Transverse colon (tissue), 4 donors: Measurements from ENCODE around the gene EIF1AD. TPM values are rescaled to one million over a fixed set of nuclear protein-coding genes. Genes with fewer than 3 reads are reported as not detected.
A peak's percentile ranks its signal among the peaks of the same experiment; 100 is the strongest.
"Not testable (repeated sequence)": the region's sequence is repeated elsewhere in the genome, so short reads cannot be mapped to it uniquely, and the experiment has no call there.

Experiments used
- DNase-seq: peaks from one replicate; pipeline ENCODE4 v3.0.0-alpha.2; 2019
- H3K27ac ChIP-seq, 4 donors: fragments of 200-600 bp; sonication (generic); 2 replicates each; pipeline ENCODE4 v1.5.1; 2016 to 2018; ENCODE audit warnings: inconsistent platforms in 4 of 4
- H3K27me3 ChIP-seq: fragments of 200-600 bp; sonication (generic); 2 replicates; pipeline ENCODE4 v1.5.1; 2017; ENCODE audit warnings: inconsistent platforms
- H3K36me3 ChIP-seq, 4 donors: fragments of 200-600 bp; sonication (generic); 2 replicates each; pipeline ENCODE4 v1.5.1; 2017 to 2019; ENCODE audit warnings: inconsistent platforms in 4 of 4
- H3K4me1 ChIP-seq, 4 donors: fragments of 200-600 bp; sonication (generic); 2 replicates each; pipeline ENCODE4 v1.5.1; 2017 to 2020; ENCODE audit warnings: inconsistent platforms in 4 of 4
- H3K4me3 ChIP-seq, 4 donors: fragments of 200-600 bp; sonication (generic); 1 replicate in 1 of 4; 2 replicates in 3 of 4; pipeline versions ENCODE4 v1.5.1 to v1.6.1; 2017 to 2019; ENCODE audit warnings: inconsistent platforms in 4 of 4
- H3K9me3 ChIP-seq, 2 donors: fragments of 200-600 bp; sonication (generic); 2 replicates each; pipeline ENCODE4 v1.5.1; 2017 to 2019; ENCODE audit warnings: inconsistent platforms in 2 of 2
- EP300 ChIP-seq: sonication (generic); formaldehyde crosslinking; IDR thresholded peaks from one replicate; pipeline ENCODE4 v1.6.1; 2017; ENCODE audit warnings: antibody characterized with exemption, low read depth
- POLR2A ChIP-seq: fragments of 450-650 bp; IDR thresholded peaks from one replicate; pipeline ENCODE4 v1.6.1; 2016; ENCODE audit warnings: antibody characterized with exemption, mild to moderate bottlenecking, moderate library complexity
- POLR2AphosphoS5 ChIP-seq, 3 donors: sonication (generic); formaldehyde crosslinking; IDR thresholded peaks; one replicate each; pipeline ENCODE4 v1.6.1; 2016; ENCODE audit warnings: antibody characterized with exemption in 3 of 3
- WGBS, 2 donors: methylation state at CpG; one replicate each; pipeline ENCODE4 v1.1.5; 2018; ENCODE audit warnings: low coverage in 1 of 2; 5-methylcytosine and 5-hydroxymethylcytosine counted together
- in situ Hi-C, 4 donors: fragments of 200-750 bp; cut with MboI; loops; one replicate each; pipeline versions ENCODE4 v1.15.0 to v1.15.1; 2017; ENCODE audit warnings: low sequenced_read_pairs in 3 of 4, low pct_ligation_motif_present in 1 of 4, low pct_unique_long_range_greater_than_20kb in 1 of 4
- intact Hi-C: fragments of 100-400 bp; cut with DNase I; formaldehyde crosslinking; loops from one replicate; pipeline ENCODE4 v1.15.1; 2023; ENCODE audit warnings: low total_unique reads
- total RNA-seq, 4 donors: library from RNA; depleted of rRNA; stranded (reverse); fragments of >200 nt; gene quantifications; one replicate each; pipeline ENCODE4 v1.1.0, GENCODE V29; 2016
- TF ChIP-seq, protein P1 (sequence below), 5 experiments: fragments of 200-600 bp in 3 of 5; fragments of 450-650 bp in 2 of 5; sonication (generic) in 3 of 5; IDR thresholded peaks; 1 replicate in 2 of 5; 2 replicates in 3 of 5; pipeline ENCODE4 v1.5.1; 2016 to 2017; ENCODE audit warnings: antibody characterized with exemption in 5 of 5, inconsistent platforms in 3 of 5, mild to moderate bottlenecking in 2 of 5, moderate library complexity in 1 of 5

Gene EIF1AD
- total RNA-seq, 4 donors from 2014 or later = 14.6 to 82.6 (median 31.2) TPM

DNA sequence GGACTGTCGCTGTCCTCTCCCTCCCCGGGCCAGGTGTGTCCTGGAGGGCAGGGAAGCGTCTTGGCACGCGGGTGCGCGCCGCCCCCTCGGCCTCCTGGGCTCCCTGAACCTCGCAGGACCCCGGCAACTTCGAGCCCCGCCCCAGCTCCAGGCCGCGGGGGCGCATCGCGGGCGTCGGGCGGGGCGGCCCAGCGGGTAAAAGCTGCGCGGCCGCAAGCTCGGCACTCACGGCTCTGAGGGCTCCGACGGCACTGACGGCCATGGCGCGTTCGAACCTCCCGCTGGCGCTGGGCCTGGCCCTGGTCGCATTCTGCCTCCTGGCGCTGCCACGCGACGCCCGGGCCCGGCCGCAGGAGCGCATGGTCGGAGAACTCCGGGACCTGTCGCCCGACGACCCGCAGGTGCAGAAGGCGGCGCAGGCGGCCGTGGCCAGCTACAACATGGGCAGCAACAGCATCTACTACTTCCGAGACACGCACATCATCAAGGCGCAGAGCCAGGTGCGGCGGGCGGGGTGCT lies 9.9 kb upstream of the EIF1AD start, which contains the start of gene CST6:
TSS of gene CST6 (plus strand) at position 224 of the 519 bp plus-strand sequence. CDS start at position 261, 37 bp downstream.
- intact Hi-C loops (no loop called here), in situ Hi-C loops (no loop called here)
- H3K4me3 ChIP-seq = peak within 1 kb of the TSS in 1 of 4 donors; percentile 21
- DNase-seq = no peak
- H3K4me1 ChIP-seq = peaks cover 0 to 7% (median 6%) of the 10 kb centered on the region in 4 donors
- H3K9me3 ChIP-seq = no peaks in the 10 kb centered on the region
- WGBS, 2 donors = 4% methylated on average over 55 of the region's 61 CpGs; no CpG with 5 or more reads in 1 of the 2 donors
- peaks cover 39% of the 10 kb centered on the region for H3K27me3 ChIP-seq
- H3K36me3 ChIP-seq = no peaks in the 10 kb centered on the region
- H3K27ac ChIP-seq = no peak within 1 kb of the TSS
- TF ChIP-seq POLR2AphosphoS5 (IDR thresholded peaks at IDR 0.05) = no peak
- TF ChIP-seq, protein P1, sequence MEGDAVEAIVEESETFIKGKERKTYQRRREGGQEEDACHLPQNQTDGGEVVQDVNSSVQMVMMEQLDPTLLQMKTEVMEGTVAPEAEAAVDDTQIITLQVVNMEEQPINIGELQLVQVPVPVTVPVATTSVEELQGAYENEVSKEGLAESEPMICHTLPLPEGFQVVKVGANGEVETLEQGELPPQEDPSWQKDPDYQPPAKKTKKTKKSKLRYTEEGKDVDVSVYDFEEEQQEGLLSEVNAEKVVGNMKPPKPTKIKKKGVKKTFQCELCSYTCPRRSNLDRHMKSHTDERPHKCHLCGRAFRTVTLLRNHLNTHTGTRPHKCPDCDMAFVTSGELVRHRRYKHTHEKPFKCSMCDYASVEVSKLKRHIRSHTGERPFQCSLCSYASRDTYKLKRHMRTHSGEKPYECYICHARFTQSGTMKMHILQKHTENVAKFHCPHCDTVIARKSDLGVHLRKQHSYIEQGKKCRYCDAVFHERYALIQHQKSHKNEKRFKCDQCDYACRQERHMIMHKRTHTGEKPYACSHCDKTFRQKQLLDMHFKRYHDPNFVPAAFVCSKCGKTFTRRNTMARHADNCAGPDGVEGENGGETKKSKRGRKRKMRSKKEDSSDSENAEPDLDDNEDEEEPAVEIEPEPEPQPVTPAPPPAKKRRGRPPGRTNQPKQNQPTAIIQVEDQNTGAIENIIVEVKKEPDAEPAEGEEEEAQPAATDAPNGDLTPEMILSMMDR (IDR thresholded peaks at IDR 0.05) = no peak
- no peak for TF ChIP-seq POLR2A
- no peak for TF ChIP-seq EP300

DNA sequence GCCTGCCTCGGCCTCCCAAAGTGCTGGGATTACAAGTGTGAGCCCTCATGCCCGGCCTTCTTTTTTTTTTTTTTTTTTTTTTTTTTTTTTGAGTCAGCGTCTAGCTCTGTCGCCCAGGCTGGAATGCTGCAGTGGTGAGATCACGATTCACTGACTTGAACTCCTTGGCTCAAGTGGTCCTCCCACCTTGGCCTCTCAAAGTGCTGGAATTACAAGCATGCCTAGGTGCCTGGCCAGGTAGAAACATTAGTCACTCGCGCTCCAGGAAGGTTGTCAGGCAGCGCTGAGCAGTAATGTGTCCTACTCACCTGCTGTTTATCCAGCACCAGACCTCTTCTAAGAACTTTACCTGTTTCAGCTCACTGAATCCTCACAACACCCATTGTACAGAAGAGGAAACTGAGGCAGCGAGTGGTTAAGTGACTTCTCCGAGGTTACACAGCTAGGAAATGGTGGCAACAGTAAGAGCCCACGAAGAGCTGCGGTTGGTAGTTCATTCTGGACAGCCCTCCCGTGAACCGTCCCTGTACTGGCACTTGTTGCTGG lies 9.4 kb upstream of the EIF1AD start:
- H3K27me3 ChIP-seq = peaks cover 39% of the 10 kb centered on the region
- no peaks in the 10 kb centered on the region for H3K36me3 ChIP-seq
- DNase-seq = no peak
- in situ Hi-C loops (no loop called here), intact Hi-C loops (no loop called here)
- no peak overlapping the region for H3K27ac ChIP-seq
- TF ChIP-seq, protein P1 (IDR thresholded peaks at IDR 0.05) = no peak
- TF ChIP-seq POLR2A (no peak), POLR2AphosphoS5 (IDR thresholded peaks at IDR 0.05) (no peak), EP300 (no peak)
- peaks cover 0 to 7% (median 6%) of the 10 kb centered on the region in 4 donors for H3K4me1 ChIP-seq
- 53 to 57% methylated on average over 3 to 11 of the region's 14 CpGs for WGBS, 2 donors
- H3K9me3 ChIP-seq = no peaks in the 10 kb centered on the region
- H3K4me3 ChIP-seq = peak overlapping the region in 1 of 4 donors; percentile 21

DNA sequence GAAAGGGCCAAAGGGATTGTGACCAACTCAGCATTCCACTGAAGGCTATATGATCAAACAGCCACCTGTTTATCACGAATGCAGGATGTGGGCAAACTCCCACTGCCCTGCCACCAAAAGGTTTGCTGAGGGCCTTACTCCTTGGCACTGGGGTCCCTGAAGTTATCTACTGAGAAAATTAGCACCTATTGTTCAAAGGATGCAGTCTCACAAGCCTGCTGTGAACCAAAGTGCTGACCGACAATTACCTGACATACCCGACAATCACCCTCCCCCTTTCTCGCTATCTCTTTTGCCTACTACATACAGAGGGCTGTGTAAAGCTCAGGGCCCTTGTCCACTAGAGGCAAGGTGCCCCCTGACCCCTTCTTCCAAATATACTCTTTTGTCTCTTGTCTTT lies 8.1 kb upstream of the EIF1AD start:
- in situ Hi-C loops = not testable (repeated sequence)
- peaks cover 39% of the 10 kb centered on the region for H3K27me3 ChIP-seq
- WGBS, 2 donors = 67% methylated on average over 4 of the region's 4 CpGs; no CpG with 5 or more reads in 1 of the 2 donors

DNA sequence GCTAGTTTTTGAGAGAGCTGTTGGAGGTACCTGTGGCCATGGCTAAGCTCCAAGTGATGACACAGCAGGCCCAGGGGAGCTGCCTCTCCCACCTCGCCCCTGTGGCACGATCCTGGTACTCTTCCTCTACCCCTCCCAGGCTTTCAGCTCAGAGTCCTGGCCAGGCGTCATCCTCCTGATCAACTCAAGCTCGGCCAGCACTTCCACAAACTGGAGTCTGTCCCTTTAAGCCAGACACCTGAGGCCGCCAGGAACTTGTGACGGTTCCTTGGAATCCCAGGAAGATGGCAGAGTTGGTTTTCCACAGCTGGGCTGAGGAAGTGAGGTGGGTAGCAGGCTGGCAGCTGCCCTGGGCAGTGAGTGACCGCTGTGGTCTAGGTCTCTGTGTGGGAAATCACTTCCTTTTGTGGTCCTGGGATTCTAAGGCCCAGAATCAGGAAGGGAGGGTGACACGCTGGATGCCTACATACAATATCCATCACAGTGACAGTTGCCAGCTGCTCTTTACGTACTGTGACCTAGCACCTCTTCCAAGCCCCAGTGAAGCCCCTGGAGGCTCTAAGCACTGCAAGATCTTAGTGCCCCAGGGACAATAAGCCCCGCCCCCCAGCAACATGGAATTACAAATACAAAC lies 6.6 kb upstream of the EIF1AD start:
- H3K4me3 ChIP-seq = no peak overlapping the region
- no peaks in the 10 kb centered on the region for H3K9me3 ChIP-seq
- no peak overlapping the region for H3K27ac ChIP-seq
- no peak for DNase-seq
- TF ChIP-seq, protein P1 (IDR thresholded peaks at IDR 0.05) = no peak
- TF ChIP-seq POLR2AphosphoS5 (IDR thresholded peaks at IDR 0.05) = no peak
- no peak for TF ChIP-seq POLR2A
- TF ChIP-seq EP300 = no peak
- H3K4me1 ChIP-seq = peaks cover under 1 to 8% (median 6%) of the 10 kb centered on the region in 4 donors
- 61% methylated on average over 10 of the region's 10 CpGs; no CpG with 5 or more reads in 1 of the 2 donors for WGBS, 2 donors
- H3K36me3 ChIP-seq = no peaks in the 10 kb centered on the region
- peaks cover 34% of the 10 kb centered on the region for H3K27me3 ChIP-seq
- intact Hi-C loops (no loop called here), in situ Hi-C loops (no loop called here)

More for the DNA sequence above, 8.1 kb upstream of the EIF1AD start:
- H3K9me3 ChIP-seq, intact Hi-C loops, H3K4me3 ChIP-seq, H3K27ac ChIP-seq, H3K4me1 ChIP-seq, H3K36me3 ChIP-seq, DNase-seq: not testable (repeated sequence)
